Measurements from ENCODE around the gene WWOX. TPM values are rescaled to one million over a fixed set of nuclear protein-coding genes. Genes with fewer than 3 reads are reported as not detected.

WWOX gene
- total RNA-seq, 1 donor = 8.2 TPM

DNA sequence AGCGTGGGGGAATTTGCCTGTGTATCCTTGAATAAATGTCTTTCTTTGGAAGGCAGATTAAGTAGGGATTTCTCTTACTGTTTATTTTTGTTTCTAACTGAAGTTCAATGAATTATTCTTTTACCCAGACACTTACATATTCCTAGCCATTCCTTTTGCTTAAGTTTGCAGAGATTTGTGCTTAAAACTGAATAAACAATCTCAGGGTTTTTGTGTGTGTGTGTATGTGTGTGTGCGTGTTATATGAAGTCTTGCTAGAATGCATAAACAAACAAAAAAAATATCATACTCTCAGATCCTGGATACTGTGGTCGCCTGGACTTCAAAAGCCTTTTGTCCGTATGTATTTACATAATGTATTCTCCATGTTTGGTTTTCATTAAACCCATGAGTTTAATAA is 828.3 kb downstream of the WWOX start:
- no peak for DNase-seq (ENCODE audit: low read depth)
- H3K4me3 ChIP-seq (ENCODE audit: low read depth, low read length) = no peak overlapping the region
- TF ChIP-seq, protein P1, sequence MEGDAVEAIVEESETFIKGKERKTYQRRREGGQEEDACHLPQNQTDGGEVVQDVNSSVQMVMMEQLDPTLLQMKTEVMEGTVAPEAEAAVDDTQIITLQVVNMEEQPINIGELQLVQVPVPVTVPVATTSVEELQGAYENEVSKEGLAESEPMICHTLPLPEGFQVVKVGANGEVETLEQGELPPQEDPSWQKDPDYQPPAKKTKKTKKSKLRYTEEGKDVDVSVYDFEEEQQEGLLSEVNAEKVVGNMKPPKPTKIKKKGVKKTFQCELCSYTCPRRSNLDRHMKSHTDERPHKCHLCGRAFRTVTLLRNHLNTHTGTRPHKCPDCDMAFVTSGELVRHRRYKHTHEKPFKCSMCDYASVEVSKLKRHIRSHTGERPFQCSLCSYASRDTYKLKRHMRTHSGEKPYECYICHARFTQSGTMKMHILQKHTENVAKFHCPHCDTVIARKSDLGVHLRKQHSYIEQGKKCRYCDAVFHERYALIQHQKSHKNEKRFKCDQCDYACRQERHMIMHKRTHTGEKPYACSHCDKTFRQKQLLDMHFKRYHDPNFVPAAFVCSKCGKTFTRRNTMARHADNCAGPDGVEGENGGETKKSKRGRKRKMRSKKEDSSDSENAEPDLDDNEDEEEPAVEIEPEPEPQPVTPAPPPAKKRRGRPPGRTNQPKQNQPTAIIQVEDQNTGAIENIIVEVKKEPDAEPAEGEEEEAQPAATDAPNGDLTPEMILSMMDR (IDR thresholded peaks at IDR 0.05; ENCODE audit: insufficient read depth, low read depth, low read length) = no peak

DNA sequence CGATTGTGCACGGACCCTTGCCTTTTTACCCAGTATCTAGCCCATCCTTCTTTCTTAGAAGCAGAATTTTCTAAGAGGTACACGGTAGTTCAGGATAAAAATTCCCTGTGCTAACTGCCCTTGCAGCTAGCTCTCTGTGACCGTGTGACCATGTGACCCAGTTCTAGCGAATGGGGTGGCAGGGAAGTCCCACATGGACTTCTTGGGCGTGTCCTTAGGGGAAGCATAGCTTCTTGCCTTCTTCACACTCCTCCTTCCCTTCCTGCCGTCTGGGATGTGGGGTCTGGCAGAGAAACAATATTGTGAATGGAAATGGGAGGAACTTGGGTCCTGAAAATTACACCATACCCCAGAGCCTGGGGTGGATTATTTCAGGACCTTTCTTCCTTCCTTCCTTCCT is 830.4 kb downstream of the WWOX start:
- no peak for DNase-seq (ENCODE audit: low read depth)
- H3K4me3 ChIP-seq (ENCODE audit: low read depth, low read length) = no peak overlapping the region
- TF ChIP-seq, protein P1 (IDR thresholded peaks at IDR 0.05; ENCODE audit: insufficient read depth, low read depth, low read length) = no peak

DNA sequence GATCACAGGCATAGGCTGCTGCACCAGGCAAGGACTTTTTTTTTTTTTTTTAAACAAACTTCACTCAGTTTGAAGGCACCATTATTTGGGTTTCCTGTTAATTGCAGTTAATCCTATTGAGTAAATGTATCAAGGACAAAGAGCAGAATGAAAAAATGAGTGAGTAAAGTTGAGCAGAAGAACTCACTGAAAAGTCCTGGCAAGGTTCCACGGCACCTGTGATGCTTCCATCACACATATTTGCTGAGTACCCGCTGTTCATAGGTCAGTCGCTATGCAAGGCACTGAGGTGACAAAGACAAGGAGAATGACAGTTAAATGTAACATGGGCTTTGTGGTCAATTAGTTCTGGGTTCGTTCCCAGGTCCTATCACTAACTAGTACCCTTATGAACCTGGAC is 831.1 kb downstream of the WWOX start:
- H3K4me3 ChIP-seq (ENCODE audit: low read depth, low read length) = no peak overlapping the region
- TF ChIP-seq, protein P1 (IDR thresholded peaks at IDR 0.05; ENCODE audit: insufficient read depth, low read depth, low read length) = no peak
- no peak for DNase-seq (ENCODE audit: low read depth)

DNA sequence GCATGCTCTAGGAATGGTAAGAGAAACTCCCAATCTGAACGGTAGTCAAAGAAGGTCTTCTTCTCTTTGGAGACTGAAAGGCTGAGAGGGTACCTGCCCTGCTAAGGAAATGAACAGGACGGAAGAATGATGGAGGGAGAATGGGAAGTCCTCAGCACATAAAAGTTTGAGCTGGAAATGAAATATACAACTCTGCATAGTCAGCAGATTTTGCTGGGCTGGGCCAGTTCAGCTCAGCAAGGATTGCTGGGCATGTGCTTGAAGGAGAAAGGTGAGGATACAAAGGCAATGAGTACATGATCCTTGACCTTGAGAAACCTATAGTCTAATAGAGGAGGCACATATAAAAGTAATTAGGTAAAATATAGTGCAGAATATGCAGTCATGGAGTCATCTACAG is 831.8 kb downstream of the WWOX start:
- TF ChIP-seq, protein P1 (IDR thresholded peaks at IDR 0.05; ENCODE audit: insufficient read depth, low read depth, low read length) = no peak
- H3K4me3 ChIP-seq (ENCODE audit: low read depth, low read length) = no peak overlapping the region
- DNase-seq (ENCODE audit: low read depth) = no peak

DNA sequence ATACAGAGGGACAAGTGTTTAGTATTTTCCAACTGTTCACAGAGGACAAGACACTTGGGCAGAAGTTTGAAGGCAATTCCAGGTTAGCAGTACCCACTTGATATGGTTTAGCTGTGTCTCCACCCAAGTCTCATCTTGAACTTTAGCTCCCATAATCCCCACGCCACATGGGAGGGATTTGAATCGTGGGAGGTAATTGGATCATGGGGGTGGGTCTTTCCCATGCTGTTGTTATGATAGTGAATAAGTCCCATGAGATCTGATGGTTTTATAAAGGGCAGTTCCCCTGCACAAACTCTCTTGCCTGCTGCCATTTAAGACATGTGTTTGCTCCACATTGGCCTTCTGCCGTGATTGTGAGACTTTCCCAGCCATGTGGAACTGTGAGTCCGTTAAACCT is 832.2 kb downstream of the WWOX start:
- TF ChIP-seq, protein P1 (IDR thresholded peaks at IDR 0.05; ENCODE audit: insufficient read depth, low read depth, low read length) = no peak
- H3K4me3 ChIP-seq (ENCODE audit: low read depth, low read length) = no peak overlapping the region
- no peak for DNase-seq (ENCODE audit: low read depth)

DNA sequence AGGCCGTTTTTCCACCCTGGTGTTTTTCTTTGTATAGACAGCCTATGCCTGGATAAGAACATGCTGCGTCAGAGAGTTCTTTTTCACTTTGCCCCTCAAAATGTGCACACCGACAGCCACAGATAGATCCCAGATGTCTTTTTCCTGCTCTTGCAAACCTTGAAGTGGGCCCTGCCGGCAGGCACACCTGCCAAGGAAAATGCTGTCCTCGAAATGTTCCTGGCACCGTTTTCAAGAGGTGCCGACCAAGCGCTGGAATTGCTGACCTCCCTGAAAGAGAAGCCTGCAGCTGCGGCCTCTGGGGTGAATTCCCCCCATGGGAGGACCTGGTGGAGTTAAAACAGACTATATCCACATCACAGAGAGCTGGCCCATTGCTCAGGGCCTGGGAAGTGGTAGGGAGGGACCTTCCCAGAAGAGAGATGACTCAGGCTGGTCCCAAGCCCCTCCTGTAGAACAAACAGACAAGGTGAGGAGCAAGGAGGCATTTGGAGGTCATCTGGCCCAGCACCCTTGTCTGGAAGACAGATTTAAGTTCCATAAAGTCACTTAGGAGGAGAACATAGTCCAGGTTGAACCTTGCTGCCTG is 833.0 kb downstream of the WWOX start:
- TF ChIP-seq, protein P1 (IDR thresholded peaks at IDR 0.05; ENCODE audit: insufficient read depth, low read depth, low read length) = no peak
- no peak for DNase-seq (ENCODE audit: low read depth)
- no peak overlapping the region for H3K4me3 ChIP-seq (ENCODE audit: low read depth, low read length)

DNA sequence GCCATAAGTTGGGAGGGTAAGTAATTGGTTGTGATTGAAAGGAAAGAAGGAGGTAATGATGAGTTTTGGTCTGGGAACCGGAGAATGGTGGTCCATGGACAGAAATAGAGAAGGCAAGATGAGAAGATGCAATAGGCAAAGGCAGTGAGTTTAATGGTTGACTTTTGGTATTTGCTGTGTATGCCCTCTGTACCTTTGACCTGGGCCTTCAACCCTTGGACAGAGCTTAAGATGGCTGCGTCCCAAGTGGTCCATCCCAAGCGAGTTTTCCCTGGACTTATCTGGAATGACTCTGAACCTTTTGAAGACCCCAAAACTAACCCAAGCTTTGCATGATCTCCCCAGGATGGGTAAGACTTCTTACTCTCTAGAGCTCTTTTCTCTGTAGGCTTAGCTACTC is 836.6 kb downstream of the WWOX start:
- TF ChIP-seq, protein P1 (IDR thresholded peaks at IDR 0.05; ENCODE audit: insufficient read depth, low read depth, low read length) = no peak
- H3K4me3 ChIP-seq (ENCODE audit: low read depth, low read length) = no peak overlapping the region
- DNase-seq (ENCODE audit: low read depth) = no peak
